ENCODE measurements around the gene EGFL7.

GRCh38 chr9:136659861-136660784 lies 2.6 kb upstream of the EGFL7 start:
- TF ChIP-seq, protein P1, sequence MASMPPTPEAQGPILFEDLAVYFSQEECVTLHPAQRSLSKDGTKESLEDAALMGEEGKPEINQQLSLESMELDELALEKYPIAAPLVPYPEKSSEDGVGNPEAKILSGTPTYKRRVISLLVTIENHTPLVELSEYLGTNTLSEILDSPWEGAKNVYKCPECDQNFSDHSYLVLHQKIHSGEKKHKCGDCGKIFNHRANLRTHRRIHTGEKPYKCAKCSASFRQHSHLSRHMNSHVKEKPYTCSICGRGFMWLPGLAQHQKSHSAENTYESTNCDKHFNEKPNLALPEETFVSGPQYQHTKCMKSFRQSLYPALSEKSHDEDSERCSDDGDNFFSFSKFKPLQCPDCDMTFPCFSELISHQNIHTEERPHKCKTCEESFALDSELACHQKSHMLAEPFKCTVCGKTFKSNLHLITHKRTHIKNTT (CRISPR knock-in tag; IDR thresholded peaks at IDR 0.05): no peak
- TF ChIP-seq TAF1 (CRISPR knock-in tag; IDR thresholded peaks at IDR 0.05) (no peak), HNRNPK (IDR thresholded peaks at IDR 0.05; ENCODE audit: low read depth, low read length, poor library complexity, severe bottlenecking) (no peak), PHB2 (IDR thresholded peaks at IDR 0.05; ENCODE audit: partially characterized antibody) (no peak), CTCF (CRISPR knock-in tag; IDR thresholded peaks at IDR 0.05) (no peak), NFYB (CRISPR knock-in tag; IDR thresholded peaks at IDR 0.05) (no peak), ZNF639 (CRISPR knock-in tag; conservative IDR thresholded peaks at IDR 0.05) (no peak), CC2D1A (CRISPR knock-in tag; IDR thresholded peaks at IDR 0.05) (no peak), MXI1 (IDR thresholded peaks at IDR 0.05; ENCODE audit: borderline replicate concordance, low read depth, low read length) (no peak), CEBPB (IDR thresholded peaks at IDR 0.05; ENCODE audit: borderline replicate concordance, low read depth, low read length) (no peak), ZSCAN29 (CRISPR knock-in tag; conservative IDR thresholded peaks at IDR 0.05) (no peak), AFF4 (CRISPR knock-in tag; IDR thresholded peaks at IDR 0.05) (no peak)

All from HepG2 (cell line).